GM19043 (cell line): ENCODE measurements around the gene TBC1D16.

Experiments used
- ATAC-seq: cut with Tn5 transposase; IDR thresholded peaks from one replicate; pipeline ENCODE4 v1.9.1; 2021; ENCODE audit warnings: low read depth; ENCODE audit not compliant: unreplicated experiment

The TBC1D16 gene

GRCh38 chr17:79954281-79955166, 81.1 kb downstream of the TBC1D16 start:
- ATAC-seq: no peak

GRCh38 chr17:79953335-79953734, 82.3 kb downstream of the TBC1D16 start:
- no peak for ATAC-seq

GRCh38 chr17:79952901-79953300, 82.8 kb downstream of the TBC1D16 start:
- ATAC-seq: no peak

DNA sequence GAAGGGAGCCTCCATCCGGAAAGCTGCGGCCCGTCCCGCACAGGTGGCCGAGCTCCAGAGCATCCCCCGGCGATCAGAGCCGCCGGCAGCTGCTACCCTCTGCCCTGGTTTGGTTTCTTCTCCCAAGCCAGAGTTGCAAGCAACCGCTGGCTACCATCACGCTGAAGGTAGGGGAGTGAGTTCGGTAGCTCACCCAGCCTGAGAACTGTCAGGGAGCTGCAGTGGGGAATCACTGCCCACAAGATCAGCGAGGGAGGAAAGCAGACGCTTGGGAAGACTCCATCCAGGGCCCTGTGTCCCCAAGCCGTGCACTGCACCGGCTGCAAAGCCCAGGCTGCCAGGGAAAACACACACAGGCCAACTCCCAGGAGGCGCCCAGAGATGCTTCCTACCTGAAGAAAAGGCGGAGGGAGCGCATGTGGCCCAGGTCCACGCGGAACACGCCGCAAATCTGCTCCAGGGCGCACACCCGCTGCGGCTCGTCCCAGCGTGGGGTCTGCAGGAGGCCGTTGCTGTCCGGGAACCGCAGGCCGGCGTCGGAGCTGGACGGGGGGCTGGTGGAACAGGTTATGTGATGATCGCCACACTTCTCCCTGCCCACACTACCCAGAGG, 83.3 kb downstream of the TBC1D16 start:
- no peak for ATAC-seq

DNA sequence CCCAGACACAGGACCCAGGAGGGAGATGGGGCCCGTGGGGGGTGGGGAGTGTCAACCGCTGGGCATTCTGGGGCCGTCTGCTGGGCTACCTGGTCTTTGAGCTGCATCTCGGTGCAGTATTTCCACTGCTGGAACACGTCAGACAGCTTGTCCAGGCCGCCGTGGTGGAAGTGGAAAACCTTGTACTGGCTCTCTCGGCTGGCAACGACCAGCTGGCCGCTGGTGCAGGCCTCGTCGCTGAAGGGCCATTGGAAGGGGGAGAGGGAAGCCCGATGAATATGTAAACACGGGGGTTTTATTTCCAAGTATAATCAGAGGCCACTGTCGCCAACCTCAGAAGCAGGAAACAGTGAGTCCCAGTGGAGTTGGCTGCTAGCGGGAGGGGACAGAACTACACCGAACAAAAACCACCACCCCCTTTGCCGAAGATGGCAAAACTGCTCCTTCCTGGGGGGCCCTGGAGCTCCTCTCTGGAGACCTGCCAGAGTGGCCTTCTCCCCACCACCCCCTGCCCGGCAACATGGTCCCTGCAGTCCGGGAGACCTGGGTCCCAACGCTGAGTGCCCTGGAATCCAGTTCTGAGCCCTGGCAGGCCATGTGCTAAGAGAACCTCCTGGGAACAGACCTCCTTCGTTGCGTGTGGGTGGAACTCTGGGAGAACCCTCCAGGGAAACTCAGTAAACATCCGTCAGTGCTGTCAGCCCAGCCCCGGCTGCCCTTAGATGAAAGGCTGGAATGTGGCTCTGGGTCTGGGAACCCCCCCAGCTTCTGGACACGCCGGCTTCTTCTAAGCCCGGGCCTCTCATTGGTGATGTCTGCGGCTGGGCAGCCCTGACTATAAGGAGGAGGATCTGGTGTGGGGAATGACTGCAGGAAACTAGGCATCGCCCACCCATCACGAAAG, 84.1 kb downstream of the TBC1D16 start:
- ATAC-seq: no peak

DNA sequence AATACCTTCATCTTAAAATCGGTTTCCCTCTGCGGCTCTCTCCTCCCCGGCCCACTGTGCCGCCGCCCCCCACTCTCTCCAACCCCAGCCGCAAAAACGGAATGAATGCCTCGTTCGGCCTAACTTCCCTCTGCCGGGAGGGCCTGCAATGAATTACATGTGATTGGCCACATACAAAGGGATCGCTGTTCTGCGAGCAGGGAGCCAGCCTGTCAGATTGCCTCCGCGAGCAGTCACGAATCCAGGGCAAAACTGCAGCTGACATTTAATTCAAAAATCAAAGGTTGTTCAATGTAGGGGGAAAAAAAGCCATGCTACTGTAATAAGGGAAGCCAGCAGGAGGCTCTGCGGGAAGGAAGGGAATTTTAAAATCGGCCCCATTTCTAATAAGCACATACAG, 84.9 kb downstream of the TBC1D16 start:
- no peak for ATAC-seq

DNA sequence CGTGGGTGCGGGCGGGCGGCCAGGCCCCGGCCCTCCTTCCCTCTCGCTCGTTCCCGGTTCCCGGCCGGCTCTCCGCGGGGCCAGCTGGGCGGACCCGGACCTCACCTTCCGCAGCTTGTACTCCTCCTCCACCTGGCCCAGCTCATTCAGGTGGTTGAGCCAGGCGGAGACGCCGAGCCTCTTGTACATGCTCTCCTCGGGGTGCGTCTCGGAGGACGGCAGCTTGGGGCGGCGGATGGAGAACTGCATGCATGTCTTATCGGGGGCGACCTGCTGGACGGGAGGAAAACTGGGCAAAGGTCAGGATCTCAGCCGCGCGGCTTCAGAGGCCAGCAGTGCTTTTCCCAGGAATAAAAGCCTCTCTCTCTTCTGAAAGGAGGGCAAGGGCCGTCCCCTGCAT, 85.4 kb downstream of the TBC1D16 start:
- ATAC-seq: no peak

DNA sequence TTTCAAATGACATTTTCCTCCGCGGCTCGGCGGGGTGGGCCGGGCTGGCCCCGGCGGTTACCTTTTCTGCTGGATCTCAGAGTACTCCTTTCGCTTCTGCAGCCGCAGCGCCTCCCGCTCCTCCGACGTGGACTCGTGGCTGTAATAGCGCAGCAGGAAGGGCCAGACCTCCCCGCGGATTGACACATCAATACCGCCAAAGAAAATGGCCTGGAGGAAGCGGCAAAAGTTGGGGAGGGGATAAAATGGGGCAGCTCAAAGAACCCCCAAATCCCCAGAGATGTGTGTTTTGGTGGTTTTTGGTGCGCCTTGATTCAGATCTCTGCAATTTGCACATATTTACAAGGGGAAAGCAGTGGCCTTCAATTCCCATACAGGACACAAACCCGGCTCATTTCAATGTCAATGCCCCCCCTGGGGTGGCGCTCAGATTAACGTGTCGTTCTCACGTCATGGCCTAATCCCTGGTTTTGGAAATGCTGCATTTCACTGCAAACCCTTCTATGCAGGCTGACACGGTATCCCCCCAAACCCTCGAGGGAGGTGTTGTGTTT, 85.9 kb downstream of the TBC1D16 start:
- ATAC-seq: no peak

- ATAC-seq: no peak
These were observed 86.6 kb downstream of the TBC1D16 start for GRCh38 chr17:79948945-79949655.

DNA sequence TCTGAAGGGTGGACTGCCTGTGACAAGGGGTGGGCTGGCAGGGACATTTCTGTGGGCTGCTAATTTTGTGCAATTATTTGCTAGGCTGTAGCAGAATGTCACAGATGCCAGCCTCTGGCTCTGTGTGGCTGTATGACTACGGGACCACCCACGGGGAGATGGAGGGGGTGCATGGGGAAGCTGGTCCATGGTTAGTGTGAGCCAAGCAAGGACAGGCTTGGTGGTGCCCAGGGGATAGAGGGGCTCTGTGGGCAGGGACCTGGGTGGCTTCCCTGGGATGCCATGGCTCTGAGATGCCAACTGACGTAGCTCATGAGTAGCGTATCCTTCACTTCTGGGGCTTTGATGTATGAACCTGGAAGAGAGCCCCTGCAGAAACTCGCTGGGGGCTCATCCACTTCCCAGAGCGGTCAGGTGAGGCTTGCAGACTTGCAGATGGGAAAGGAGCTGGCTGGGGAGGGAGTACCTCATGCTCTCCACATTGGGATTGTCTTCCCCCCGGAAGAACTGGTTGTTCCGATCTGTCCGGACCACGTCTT, 87.2 kb downstream of the TBC1D16 start:
- no peak for ATAC-seq

GRCh38 chr17:79947351-79948031, 88.2 kb downstream of the TBC1D16 start:
- ATAC-seq: no peak

- no peak for ATAC-seq
These were observed 89.1 kb downstream of the TBC1D16 start for GRCh38 chr17:79946352-79947231.

DNA sequence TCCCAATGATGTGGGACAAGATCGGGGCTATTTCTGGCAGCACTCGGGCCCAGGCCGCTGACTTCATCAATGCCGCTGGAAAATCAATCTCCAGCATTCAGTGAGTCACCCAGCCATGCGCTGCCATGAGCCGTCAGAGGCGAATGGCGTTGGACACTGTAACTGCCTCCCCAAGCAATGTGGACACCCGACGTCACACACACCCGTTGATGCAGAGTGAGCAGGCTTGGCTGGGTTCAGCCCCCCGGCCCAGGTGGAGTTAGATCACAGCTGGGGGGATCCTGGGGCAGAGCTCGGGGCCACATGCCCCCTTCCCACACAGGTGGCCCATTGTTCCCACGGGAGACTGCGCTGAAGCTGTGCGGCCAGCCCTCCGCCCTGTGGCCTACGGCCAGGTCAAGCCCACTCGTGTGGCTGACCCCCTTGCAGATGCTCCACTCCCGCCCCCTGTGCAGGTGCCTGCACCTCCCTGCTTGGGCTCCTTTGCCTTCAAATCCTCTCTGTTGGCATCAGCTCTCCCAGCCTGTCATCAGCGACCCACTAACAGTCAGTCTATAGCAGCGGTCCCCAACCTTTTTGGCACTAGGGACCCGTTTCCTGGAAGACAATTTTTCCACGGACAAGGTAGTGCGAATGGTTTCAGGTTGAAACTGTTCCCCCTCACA, 89.9 kb downstream of the TBC1D16 start:
- ATAC-seq: no peak

GRCh38 chr17:79944821-79945391, 90.8 kb downstream of the TBC1D16 start:
- ATAC-seq: no peak

DNA sequence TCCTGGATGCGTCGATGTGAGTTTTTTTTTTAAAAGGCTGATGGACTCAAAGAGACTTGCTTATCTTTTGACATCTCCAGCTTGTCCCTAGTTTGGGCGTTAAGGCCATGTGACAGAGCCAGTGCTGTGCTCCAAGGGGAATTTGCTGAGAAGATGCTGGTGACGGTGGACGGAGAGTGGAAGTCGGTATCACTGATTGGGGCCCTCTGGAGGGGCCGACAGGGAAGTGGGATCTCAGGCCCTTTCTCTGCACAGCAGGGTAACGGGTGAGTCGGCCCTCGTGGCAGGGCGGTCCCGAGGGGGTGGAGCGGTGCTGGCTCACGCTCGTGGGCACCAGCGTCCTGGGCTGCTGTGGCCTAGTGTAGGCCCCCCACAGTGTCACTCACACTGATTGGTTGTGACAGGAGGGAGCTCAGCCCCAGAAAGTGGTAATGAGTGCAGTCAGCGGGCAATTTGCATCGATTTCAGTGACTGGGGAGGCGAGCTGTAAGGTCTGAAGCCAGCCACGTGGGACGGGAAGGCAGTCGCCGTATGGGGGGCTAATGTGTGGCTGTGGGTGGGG, 91.3 kb downstream of the TBC1D16 start:
- no peak for ATAC-seq

DNA sequence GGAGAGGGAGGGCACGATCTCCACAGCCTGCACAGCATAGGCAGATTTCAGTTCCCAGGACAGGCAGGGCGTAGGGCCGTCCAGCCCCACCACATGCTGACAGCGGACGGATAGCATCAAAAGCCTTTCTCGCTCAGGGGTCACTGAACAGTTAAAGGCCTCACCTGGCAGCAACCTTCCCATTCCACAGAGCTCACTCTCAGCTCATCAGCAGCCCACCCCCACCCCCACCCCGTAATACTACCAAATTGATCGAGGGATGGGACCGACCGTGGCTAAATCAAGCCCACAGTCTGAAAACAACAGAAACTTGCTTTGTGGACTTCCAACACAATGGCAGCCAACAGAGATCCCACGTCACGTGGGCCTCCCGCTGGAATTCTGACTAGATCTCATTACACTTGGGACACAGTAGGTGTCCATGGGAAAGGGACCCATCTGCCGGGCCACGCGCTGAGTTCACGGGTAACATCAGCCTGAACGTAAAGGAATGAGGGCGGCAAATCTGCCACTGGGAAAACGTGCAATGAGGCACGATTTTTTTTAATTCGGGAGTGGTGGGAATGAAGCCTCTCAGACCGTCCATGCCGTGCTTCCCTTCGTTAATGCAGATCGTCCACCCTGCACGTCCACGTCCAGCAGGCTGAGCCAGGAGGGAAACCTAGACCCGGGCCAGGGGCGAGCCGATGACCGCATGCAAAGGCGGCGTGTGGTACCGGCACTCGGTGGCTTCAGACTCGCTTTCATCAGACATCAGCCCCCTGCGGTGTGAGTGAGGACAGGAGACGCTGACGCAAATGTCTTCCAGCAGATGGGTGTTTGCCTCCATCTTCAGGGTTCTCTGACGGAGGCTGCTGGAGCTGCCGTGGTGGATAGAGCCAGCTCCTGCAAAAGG, 92.1 kb downstream of the TBC1D16 start:
- ATAC-seq: no peak
